GM13977 (cell line): ENCODE data around the gene EHMT1.
"Not testable (repeated sequence)": the region's sequence is repeated elsewhere in the genome, so short reads cannot be mapped to it uniquely, and the experiment has no call there.

Source experiments
- DNase-seq: peaks from one replicate; pipeline ENCODE4 v3.0.0; 2012; ENCODE audit warnings: low spot score
- CTCF ChIP-seq: IDR thresholded peaks from 2 replicates; pipeline ENCODE4 v1.5.1; 2012; ENCODE audit warnings: mild to moderate bottlenecking, control low read depth; ENCODE audit not compliant: insufficient read depth; ENCODE audit errors: extremely low read depth, missing control alignments
- in situ Hi-C: fragments of 300-500 bp; cut with MboI; formaldehyde crosslinking; loops from one replicate; pipeline ENCODE4 v1.12.0; 2022; ENCODE audit warnings: low sequenced_read_pairs, low pct_unique_long_range_greater_than_20kb, mixed read lengths, inconsistent platforms; ENCODE audit not compliant: unreplicated experiment

Gene EHMT1

GRCh38 chr9:137875354-137875753 lies 256.5 kb downstream of the EHMT1 start:
- DNase-seq: no peak
- TF ChIP-seq CTCF: no peak
- in situ Hi-C loops: no loop called here

GRCh38 chr9:137875846-137876245 lies 257.0 kb downstream of the EHMT1 start:
- in situ Hi-C loops: no loop called here
- no peak for TF ChIP-seq CTCF
- no peak for DNase-seq

- in situ Hi-C loops: no loop called here
- no peak for TF ChIP-seq CTCF
- DNase-seq: no peak
These were observed 257.5 kb downstream of the EHMT1 start for GRCh38 chr9:137876269-137876668.

- in situ Hi-C loops: no loop called here
- TF ChIP-seq CTCF: no peak
- no peak for DNase-seq
These were observed 258.1 kb downstream of the EHMT1 start for GRCh38 chr9:137876781-137877386.

GRCh38 chr9:137877506-137878122 lies 258.8 kb downstream of the EHMT1 start, which contains the start of gene CACNA1B:
CACNA1B (plus strand) TSS chr9:137877782; CDS start chr9:137877934, 152 bp downstream.
- DNase-seq, in situ Hi-C loops: not testable (repeated sequence)

GRCh38 chr9:137878146-137878941 lies 259.5 kb downstream of the EHMT1 start:
- no peak for TF ChIP-seq CTCF
- DNase-seq: peak; percentile 71
- in situ Hi-C loops: no loop called here

- no peak for TF ChIP-seq CTCF
- DNase-seq: no peak
- in situ Hi-C loops: no loop called here
These were observed 260.2 kb downstream of the EHMT1 start for GRCh38 chr9:137879052-137879451.
